ENCODE data around the gene GSTA4. TPM values are rescaled to one million over a fixed set of nuclear protein-coding genes. Genes with fewer than 3 reads are reported as not detected.
"Not testable (repeated sequence)": the region's sequence is repeated elsewhere in the genome, so short reads cannot be mapped to it uniquely, and the experiment has no call there.

Gene GSTA4
- total and polyA plus RNA-seq, 12 donors, result 9.4 to 16.3 (median 12.0) TPM

DNA sequence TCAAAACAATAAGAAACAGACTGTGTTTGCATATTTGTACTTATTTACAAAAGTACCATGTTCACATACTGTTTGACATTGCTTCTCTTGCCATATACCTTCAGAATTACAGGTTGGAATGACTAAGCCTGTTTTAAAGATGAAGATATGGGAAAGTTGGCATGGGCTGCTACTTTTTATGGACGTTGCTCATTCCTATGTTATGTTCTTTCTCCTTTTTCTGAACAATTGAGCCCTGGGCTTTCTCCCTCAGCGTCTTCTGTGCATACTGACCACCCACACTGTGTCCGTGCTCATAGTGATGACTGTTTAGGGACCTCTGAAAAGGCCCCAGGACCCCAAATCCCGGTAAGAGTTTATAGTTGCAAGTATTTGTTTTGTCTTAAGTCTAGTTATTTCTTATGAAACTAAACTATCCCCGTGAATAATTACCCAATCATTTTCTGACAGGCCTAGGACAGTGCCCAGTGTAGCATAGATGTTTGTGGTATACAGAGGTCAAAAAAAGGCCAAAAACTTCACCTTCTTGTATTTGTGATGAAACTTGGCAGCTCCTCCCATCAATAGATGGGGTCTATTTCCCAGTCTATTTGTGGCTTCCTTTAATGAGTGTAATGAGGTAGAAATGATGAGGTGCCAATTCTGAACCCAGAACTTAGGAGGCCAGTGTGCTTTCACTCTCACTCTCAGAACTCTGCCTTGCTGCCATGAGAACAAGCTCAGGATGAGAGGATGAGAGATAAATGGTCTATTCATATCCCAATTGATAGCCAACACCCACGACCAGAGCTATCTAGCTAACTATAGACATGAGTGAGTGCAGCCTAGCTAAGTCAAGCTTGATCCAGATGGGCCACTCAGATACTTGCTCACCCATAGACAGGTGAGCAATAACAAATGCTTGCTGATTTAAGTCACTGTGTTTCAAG, 40.9 kb downstream of the GSTA4 start:
- Histone ChIP-seq H3K4me1 (no peaks in the 10 kb centered on the region), H3K36me3 (no peaks in the 10 kb centered on the region), H3K27me3 (no peaks in the 10 kb centered on the region), H3K27ac (no peak overlapping the region), H3K4me3 (no peak overlapping the region), H3K9me3 (no peaks in the 10 kb centered on the region)
- intact Hi-C loops (cut with DNase I), result no loop called here
- DNase-seq (no peak), ATAC-seq (no peak)
- TF ChIP-seq, protein P1, sequence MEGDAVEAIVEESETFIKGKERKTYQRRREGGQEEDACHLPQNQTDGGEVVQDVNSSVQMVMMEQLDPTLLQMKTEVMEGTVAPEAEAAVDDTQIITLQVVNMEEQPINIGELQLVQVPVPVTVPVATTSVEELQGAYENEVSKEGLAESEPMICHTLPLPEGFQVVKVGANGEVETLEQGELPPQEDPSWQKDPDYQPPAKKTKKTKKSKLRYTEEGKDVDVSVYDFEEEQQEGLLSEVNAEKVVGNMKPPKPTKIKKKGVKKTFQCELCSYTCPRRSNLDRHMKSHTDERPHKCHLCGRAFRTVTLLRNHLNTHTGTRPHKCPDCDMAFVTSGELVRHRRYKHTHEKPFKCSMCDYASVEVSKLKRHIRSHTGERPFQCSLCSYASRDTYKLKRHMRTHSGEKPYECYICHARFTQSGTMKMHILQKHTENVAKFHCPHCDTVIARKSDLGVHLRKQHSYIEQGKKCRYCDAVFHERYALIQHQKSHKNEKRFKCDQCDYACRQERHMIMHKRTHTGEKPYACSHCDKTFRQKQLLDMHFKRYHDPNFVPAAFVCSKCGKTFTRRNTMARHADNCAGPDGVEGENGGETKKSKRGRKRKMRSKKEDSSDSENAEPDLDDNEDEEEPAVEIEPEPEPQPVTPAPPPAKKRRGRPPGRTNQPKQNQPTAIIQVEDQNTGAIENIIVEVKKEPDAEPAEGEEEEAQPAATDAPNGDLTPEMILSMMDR (IDR thresholded peaks at IDR 0.05), result no peak
- 70 to 72% methylated on average over 6 of the region's 6 CpGs for WGBS, 2 donors

DNA sequence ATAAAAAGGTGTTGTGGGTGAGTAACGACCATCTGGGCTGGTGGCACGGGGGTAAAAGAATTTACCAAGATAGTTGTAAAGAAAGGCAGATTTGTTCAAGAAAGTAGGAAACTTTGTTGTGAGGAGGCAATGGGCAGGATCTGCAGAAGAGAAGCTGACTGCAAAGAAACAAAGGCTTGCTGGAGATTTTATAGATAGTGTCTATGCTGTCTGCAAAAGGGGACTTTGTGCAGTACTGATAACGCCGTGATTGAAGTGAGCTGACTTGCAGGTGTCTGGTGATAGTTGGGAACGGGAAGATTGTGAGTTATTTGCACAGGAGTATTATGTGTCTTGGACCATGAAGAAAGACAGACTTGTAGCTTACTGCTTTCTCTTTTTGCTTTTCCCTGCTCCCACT, 48.8 kb downstream of the GSTA4 start:
- no peak for ATAC-seq

DNA sequence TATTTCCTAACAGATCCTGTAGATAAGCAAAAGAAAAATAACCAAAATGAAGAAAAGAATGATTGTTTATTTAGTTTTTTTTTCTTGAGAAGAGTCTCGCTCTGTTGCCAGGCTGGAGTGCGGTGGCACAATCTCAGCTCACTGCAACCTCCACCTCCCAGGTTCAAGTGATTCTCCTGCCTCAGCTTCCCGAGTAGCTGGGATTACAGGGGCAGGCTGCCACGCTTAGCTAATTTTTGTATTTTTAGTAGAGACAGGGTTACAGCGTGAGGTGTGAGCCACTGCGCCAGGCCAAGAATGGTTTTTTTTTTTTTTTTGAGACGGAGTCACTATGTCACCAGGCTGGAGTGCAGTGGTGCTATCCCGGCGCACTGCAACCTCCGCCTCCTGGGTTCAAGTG, 52.3 kb downstream of the GSTA4 start:
- H3K9me3 ChIP-seq; H3K4me3 ChIP-seq; H3K36me3 ChIP-seq; intact Hi-C loops (cut with DNase I); ATAC-seq; H3K27ac ChIP-seq; H3K4me1 ChIP-seq; DNase-seq: not testable (repeated sequence)
- peaks cover 0 to 17% (median 5%) of the 10 kb centered on the region in 7 donors for H3K27me3 ChIP-seq
- WGBS, 2 donors, result 92 to 93% methylated on average over 10 of the region's 10 CpGs

More for the DNA sequence above, 48.8 kb downstream of the GSTA4 start:
- no peak overlapping the region for H3K27ac ChIP-seq
- H3K4me1 ChIP-seq, result no peaks in the 10 kb centered on the region
- no peaks in the 10 kb centered on the region for H3K36me3 ChIP-seq
- H3K4me3 ChIP-seq, result no peak overlapping the region
- H3K27me3 ChIP-seq, result peaks cover 0 to 17% (median 5%) of the 10 kb centered on the region in 7 donors
- H3K9me3 ChIP-seq, result no peaks in the 10 kb centered on the region
- no peak for DNase-seq
- TF ChIP-seq, protein P1 (IDR thresholded peaks at IDR 0.05), result no peak
- intact Hi-C loops (cut with DNase I), result no loop called here
- WGBS, 2 donors, result 18 to 20% methylated on average over 5 of the region's 5 CpGs

GRCh38 chr6:52942221-52942620, 52.9 kb downstream of the GSTA4 start:
- TF ChIP-seq, protein P1 (IDR thresholded peaks at IDR 0.05), result no peak
- 80 to 89% methylated on average over 4 of the region's 4 CpGs for WGBS, 2 donors

DNA sequence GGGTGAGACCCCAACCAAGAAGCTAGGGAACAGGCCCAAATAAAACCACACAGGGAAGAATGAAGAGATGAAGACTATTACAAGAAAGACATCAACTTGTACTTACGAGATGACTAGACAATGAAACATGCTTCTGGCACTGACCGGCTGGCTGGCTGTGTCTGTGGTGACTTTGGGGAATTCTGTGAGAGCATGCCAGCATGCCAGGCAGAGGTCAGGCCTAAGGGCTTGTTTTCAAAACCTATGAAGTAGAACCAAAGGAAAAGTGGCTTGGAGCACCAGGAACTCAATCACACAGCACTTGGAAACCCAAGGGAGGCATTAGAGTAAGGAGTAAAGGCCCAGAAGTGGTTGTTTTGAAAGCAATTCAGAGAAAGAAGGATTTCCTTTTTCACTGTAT, 57.2 kb downstream of the GSTA4 start:
- Histone ChIP-seq H3K27me3 (peaks cover 0 to 8% (median 0%) of the 10 kb centered on the region in 7 donors), H3K9me3 (no peaks in the 10 kb centered on the region), H3K36me3 (no peaks in the 10 kb centered on the region), H3K4me1 (no peaks in the 10 kb centered on the region), H3K27ac (no peak overlapping the region), H3K4me3 (no peak overlapping the region)
- WGBS, 2 donors, result 71 to 83% methylated on average over 2 of the region's 2 CpGs
- TF ChIP-seq, protein P1 (IDR thresholded peaks at IDR 0.05), result no peak
- DNase-seq, result no peak
- intact Hi-C loops (cut with DNase I), result no loop called here
- no peak for ATAC-seq

More at GRCh38 chr6:52942221-52942620, 52.9 kb downstream of the GSTA4 start:
- intact Hi-C loops (cut with DNase I), result no loop called here
- Histone ChIP-seq H3K36me3 (no peaks in the 10 kb centered on the region), H3K4me3 (no peak overlapping the region), H3K4me1 (no peaks in the 10 kb centered on the region), H3K9me3 (no peaks in the 10 kb centered on the region), H3K27ac (no peak overlapping the region), H3K27me3 (peaks cover 0 to 17% (median 5%) of the 10 kb centered on the region in 7 donors)
- ATAC-seq (no peak), DNase-seq (no peak)

Measured in heart right ventricle (tissue), 16 donors.